Upper lobe of left lung (tissue), 6 donors: ENCODE data around the gene IFT43. TPM values are rescaled to one million over a fixed set of nuclear protein-coding genes. Genes with fewer than 3 reads are reported as not detected.
A peak's percentile ranks its signal among the peaks of the same experiment; 100 is the strongest.

Experiments used
- ATAC-seq, 2 donors: fragments of 200-7000 bp; cut with Tn5 transposase; one replicate each; pipeline ENCODE4 v1.9.1; 2022; ENCODE audit warnings: mild to moderate bottlenecking in 2 of 2, moderate library complexity in 2 of 2; ENCODE audit not compliant: low FRiP score in 2 of 2
- DNase-seq, 2 donors: peaks; one replicate each; pipeline ENCODE4 v3.0.0-alpha.2; 2019 to 2020
- H3K27ac ChIP-seq, 4 donors: fragments of 200-600 bp; sonication (generic); one replicate each; pipeline ENCODE4 v1.5.1; 2016 to 2019
- H3K27me3 ChIP-seq, 4 donors: fragments of 200-600 bp; sonication (generic); one replicate each; pipeline ENCODE4 v1.5.1; 2017 to 2019
- H3K36me3 ChIP-seq, 4 donors: fragments of 200-600 bp; sonication (generic); one replicate each; pipeline ENCODE4 v1.5.1; 2016 to 2019
- H3K4me1 ChIP-seq, 4 donors: fragments of 200-600 bp; sonication (generic); one replicate each; pipeline ENCODE4 v1.5.1; 2018 to 2019
- H3K4me3 ChIP-seq, 4 donors: fragments of 200-600 bp; sonication (generic); one replicate each; pipeline ENCODE4 v1.5.1; 2017 to 2019; ENCODE audit warnings: mild to moderate bottlenecking in 2 of 4, moderate library complexity in 1 of 4
- H3K9me3 ChIP-seq, 4 donors: fragments of 200-600 bp; sonication (generic); one replicate each; pipeline ENCODE4 v1.5.1; 2018 to 2019
- CTCF ChIP-seq, 6 experiments: fragments of 450-650 bp in 4 of 6; fragments of 200-600 bp in 2 of 6; sonication (generic) in 2 of 6; IDR thresholded peaks; one replicate each; pipeline ENCODE4 v1.5.1; 2016 to 2019; ENCODE audit warnings: antibody characterized with exemption in 6 of 6
- EP300 ChIP-seq, 4 donors: sonication (generic); formaldehyde crosslinking; IDR thresholded peaks; one replicate each; pipeline ENCODE4 v1.5.1; 2017; ENCODE audit warnings: antibody characterized with exemption in 4 of 4, control low read depth in 2 of 4
- POLR2A ChIP-seq, 4 donors: fragments of 450-650 bp; IDR thresholded peaks; one replicate each; pipeline ENCODE4 v1.5.1; 2016 to 2017; ENCODE audit warnings: antibody characterized with exemption in 4 of 4, mild to moderate bottlenecking in 2 of 4
- POLR2AphosphoS5 ChIP-seq, 2 donors: sonication (generic); formaldehyde crosslinking; IDR thresholded peaks; one replicate each; pipeline ENCODE4 v1.5.1; 2017; ENCODE audit warnings: antibody characterized with exemption in 2 of 2
- WGBS, 2 donors: methylation state at CpG; one replicate each; pipeline ENCODE4 v1.1.5; 2017 to 2018; 5-methylcytosine and 5-hydroxymethylcytosine counted together
- total RNA-seq, 6 donors: library from RNA; depleted of rRNA in 4 of 6; stranded (reverse); fragments of >200 nt in 4 of 6; gene quantifications; one replicate each; pipeline versions ENCODE4 v1.1.0 to v1.2.1, GENCODE V29; 2016 to 2021
- donor health status: DM: no; HTN: no; CAD: no; lungs with moderate emphysema.
- donor health status: DM: no; HTN: yes; CAD: no; lungs with severe emphysema.

The IFT43 gene
- total RNA-seq, 6 donors from 2014 or later: 16.0 to 44.4 (median 34.9) TPM

GRCh38 chr14:75967866-75968265, 17.7 kb upstream of the IFT43 start:
- WGBS, 2 donors: 91 to 100% methylated on average over 1 to 3 of the region's 3 CpGs

GRCh38 chr14:75968456-75968855, 17.1 kb upstream of the IFT43 start:
- Histone ChIP-seq H3K27ac (no peak overlapping the region), H3K9me3 (no peaks in the 10 kb centered on the region), H3K4me3 (no peak overlapping the region), H3K4me1 (no peaks in the 10 kb centered on the region), H3K36me3 (peaks cover 0 to 21% (median 6%) of the 10 kb centered on the region in 4 donors), H3K27me3 (no peaks in the 10 kb centered on the region)
- 74 to 76% methylated on average over 4 of the region's 4 CpGs for WGBS, 2 donors
- no peak for TF ChIP-seq EP300 (IDR thresholded peaks at IDR 0.05)
- no peak for TF ChIP-seq POLR2A (IDR thresholded peaks at IDR 0.05)
- TF ChIP-seq POLR2AphosphoS5 (IDR thresholded peaks at IDR 0.05): no peak
- TF ChIP-seq CTCF (IDR thresholded peaks at IDR 0.05): no peak
- ATAC-seq: peak in 1 of 2 donors; percentile 66
- DNase-seq: no peak

More at GRCh38 chr14:75967866-75968265, 17.7 kb upstream of the IFT43 start:
- TF ChIP-seq CTCF (IDR thresholded peaks at IDR 0.05) (no peak), EP300 (IDR thresholded peaks at IDR 0.05) (no peak), POLR2A (IDR thresholded peaks at IDR 0.05) (no peak)
- Histone ChIP-seq H3K36me3 (peaks cover 0 to 21% (median 9%) of the 10 kb centered on the region in 4 donors), H3K27me3 (no peaks in the 10 kb centered on the region), H3K9me3 (no peaks in the 10 kb centered on the region), H3K27ac (no peak overlapping the region), H3K4me1 (no peaks in the 10 kb centered on the region), H3K4me3 (no peak overlapping the region)
- ATAC-seq (no peak), DNase-seq (no peak)

GRCh38 chr14:75969126-75969525, 16.4 kb upstream of the IFT43 start:
- peaks cover 0 to 21% (median 5%) of the 10 kb centered on the region in 4 donors for H3K36me3 ChIP-seq

GRCh38 chr14:75969891-75970290, 15.7 kb upstream of the IFT43 start:
- Histone ChIP-seq H3K27me3 (no peaks in the 10 kb centered on the region), H3K27ac (no peak overlapping the region), H3K9me3 (no peaks in the 10 kb centered on the region), H3K4me3 (no peak overlapping the region), H3K4me1 (no peaks in the 10 kb centered on the region), H3K36me3 (peaks cover 0 to 21% (median 4%) of the 10 kb centered on the region in 4 donors)
- no peak for TF ChIP-seq EP300 (IDR thresholded peaks at IDR 0.05)
- no peak for TF ChIP-seq CTCF (IDR thresholded peaks at IDR 0.05)
- no peak for TF ChIP-seq POLR2A (IDR thresholded peaks at IDR 0.05)
- no peak for TF ChIP-seq POLR2AphosphoS5 (IDR thresholded peaks at IDR 0.05)
- DNase-seq (no peak), ATAC-seq (peak in 1 of 2 donors; percentile 15)
- 72 to 87% methylated on average over 8 of the region's 8 CpGs for WGBS, 2 donors

More at GRCh38 chr14:75969126-75969525, 16.4 kb upstream of the IFT43 start:
- DNase-seq: no peak
- no peaks in the 10 kb centered on the region for H3K27me3 ChIP-seq
- no peaks in the 10 kb centered on the region for H3K4me1 ChIP-seq
- no peak overlapping the region for H3K27ac ChIP-seq
- TF ChIP-seq POLR2A (IDR thresholded peaks at IDR 0.05) (no peak), POLR2AphosphoS5 (IDR thresholded peaks at IDR 0.05) (no peak), EP300 (IDR thresholded peaks at IDR 0.05) (no peak), CTCF (IDR thresholded peaks at IDR 0.05) (no peak)
- 83 to 84% methylated on average over 4 of the region's 4 CpGs for WGBS, 2 donors
- no peak overlapping the region for H3K4me3 ChIP-seq
- no peak for ATAC-seq
- no peaks in the 10 kb centered on the region for H3K9me3 ChIP-seq

GRCh38 chr14:75970989-75971388, 14.6 kb upstream of the IFT43 start:
- DNase-seq: no peak
- Histone ChIP-seq H3K4me3 (no peak overlapping the region), H3K9me3 (no peaks in the 10 kb centered on the region), H3K27ac (no peak overlapping the region), H3K4me1 (no peaks in the 10 kb centered on the region), H3K36me3 (peaks cover 0 to 21% (median 0%) of the 10 kb centered on the region in 4 donors), H3K27me3 (no peaks in the 10 kb centered on the region)
- ATAC-seq: no peak
- WGBS, 2 donors: 81 to 82% methylated on average over 9 of the region's 9 CpGs
- TF ChIP-seq POLR2AphosphoS5 (IDR thresholded peaks at IDR 0.05) (no peak), CTCF (IDR thresholded peaks at IDR 0.05) (no peak), POLR2A (IDR thresholded peaks at IDR 0.05) (no peak), EP300 (IDR thresholded peaks at IDR 0.05) (no peak)
